ENCODE measurements around the gene PUDP. TPM values are rescaled to one million over a fixed set of nuclear protein-coding genes. Genes with fewer than 3 reads are reported as not detected.

Gene PUDP
- total RNA-seq, 1 donor from 2014 or later, result 14.7 TPM

- no peaks in the 10 kb centered on the region for H3K27me3 Mint-ChIP-seq (ENCODE audit: low read depth)
- H3K4me1 Mint-ChIP-seq (ENCODE audit: low read depth), result peaks cover 23% of the 10 kb centered on the region
- DNase-seq (ENCODE audit: low spot score), result no peak
- TF ChIP-seq, protein P1, sequence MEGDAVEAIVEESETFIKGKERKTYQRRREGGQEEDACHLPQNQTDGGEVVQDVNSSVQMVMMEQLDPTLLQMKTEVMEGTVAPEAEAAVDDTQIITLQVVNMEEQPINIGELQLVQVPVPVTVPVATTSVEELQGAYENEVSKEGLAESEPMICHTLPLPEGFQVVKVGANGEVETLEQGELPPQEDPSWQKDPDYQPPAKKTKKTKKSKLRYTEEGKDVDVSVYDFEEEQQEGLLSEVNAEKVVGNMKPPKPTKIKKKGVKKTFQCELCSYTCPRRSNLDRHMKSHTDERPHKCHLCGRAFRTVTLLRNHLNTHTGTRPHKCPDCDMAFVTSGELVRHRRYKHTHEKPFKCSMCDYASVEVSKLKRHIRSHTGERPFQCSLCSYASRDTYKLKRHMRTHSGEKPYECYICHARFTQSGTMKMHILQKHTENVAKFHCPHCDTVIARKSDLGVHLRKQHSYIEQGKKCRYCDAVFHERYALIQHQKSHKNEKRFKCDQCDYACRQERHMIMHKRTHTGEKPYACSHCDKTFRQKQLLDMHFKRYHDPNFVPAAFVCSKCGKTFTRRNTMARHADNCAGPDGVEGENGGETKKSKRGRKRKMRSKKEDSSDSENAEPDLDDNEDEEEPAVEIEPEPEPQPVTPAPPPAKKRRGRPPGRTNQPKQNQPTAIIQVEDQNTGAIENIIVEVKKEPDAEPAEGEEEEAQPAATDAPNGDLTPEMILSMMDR (IDR thresholded peaks at IDR 0.05), result no peak
- H3K36me3 Mint-ChIP-seq (ENCODE audit: low read depth), result peaks cover 2% of the 10 kb centered on the region
- H3K27ac Mint-ChIP-seq (ENCODE audit: unreplicated experiment), result no peak overlapping the region
- H3K4me3 Mint-ChIP-seq (ENCODE audit: unreplicated experiment), result no peak overlapping the region
- H3K9me3 Mint-ChIP-seq (ENCODE audit: low read depth), result no peaks in the 10 kb centered on the region
Observed at GRCh38 chrX:7109838-7110793, 37.8 kb downstream of the PUDP start.

DNA sequence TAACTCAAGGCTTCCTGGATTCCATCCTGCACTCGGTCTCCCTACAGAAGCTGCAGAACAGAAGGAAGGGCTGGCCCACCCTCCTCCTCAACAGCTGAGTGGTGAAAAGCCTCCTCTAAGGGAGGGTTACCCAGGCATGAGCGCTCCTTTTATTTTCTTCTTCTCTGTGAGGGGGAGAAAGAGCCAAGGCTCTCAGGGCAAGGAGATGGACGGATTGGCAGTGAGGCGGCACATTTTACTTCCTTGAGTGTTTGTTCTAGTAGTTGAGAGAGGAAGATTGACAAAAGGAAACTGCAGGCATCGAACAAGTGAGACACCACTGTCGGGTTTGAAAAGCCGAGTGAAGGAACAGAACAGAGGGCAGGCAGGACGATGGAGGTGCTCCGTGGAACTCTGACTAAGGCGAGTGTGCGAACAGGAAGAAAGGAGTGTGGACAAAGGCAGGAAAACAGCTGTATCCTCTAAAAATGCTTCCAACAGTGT lies 38.9 kb downstream of the PUDP start:
- TF ChIP-seq, protein P1 (IDR thresholded peaks at IDR 0.05), result no peak
- Mint-ChIP-seq H3K4me1 (ENCODE audit: low read depth) (peaks cover 23% of the 10 kb centered on the region), H3K27me3 (ENCODE audit: low read depth) (no peaks in the 10 kb centered on the region), H3K9me3 (ENCODE audit: low read depth) (no peaks in the 10 kb centered on the region), H3K4me3 (ENCODE audit: unreplicated experiment) (peak overlapping the region; percentile 51), H3K36me3 (ENCODE audit: low read depth) (peaks cover 6% of the 10 kb centered on the region), H3K27ac (ENCODE audit: unreplicated experiment) (peak overlapping the region; percentile 71)
- no peak for DNase-seq (ENCODE audit: low spot score)

GRCh38 chrX:7108030-7108429 lies 39.9 kb downstream of the PUDP start:
- Mint-ChIP-seq H3K4me3 (ENCODE audit: unreplicated experiment) (no peak overlapping the region), H3K9me3 (ENCODE audit: low read depth) (peaks cover 5% of the 10 kb centered on the region), H3K27ac (ENCODE audit: unreplicated experiment) (no peak overlapping the region), H3K27me3 (ENCODE audit: low read depth) (no peaks in the 10 kb centered on the region), H3K4me1 (ENCODE audit: low read depth) (peaks cover 23% of the 10 kb centered on the region), H3K36me3 (ENCODE audit: low read depth) (peaks cover 12% of the 10 kb centered on the region)
- TF ChIP-seq, protein P1 (IDR thresholded peaks at IDR 0.05), result no peak
- no peak for DNase-seq (ENCODE audit: low spot score)

- H3K36me3 Mint-ChIP-seq (ENCODE audit: low read depth), result peaks cover 17% of the 10 kb centered on the region
- H3K9me3 Mint-ChIP-seq (ENCODE audit: low read depth), result peaks cover 10% of the 10 kb centered on the region
- no peak for DNase-seq (ENCODE audit: low spot score)
- H3K4me3 Mint-ChIP-seq (ENCODE audit: unreplicated experiment), result no peak overlapping the region
- peaks cover 23% of the 10 kb centered on the region for H3K4me1 Mint-ChIP-seq (ENCODE audit: low read depth)
- H3K27me3 Mint-ChIP-seq (ENCODE audit: low read depth), result no peaks in the 10 kb centered on the region
- no peak overlapping the region for H3K27ac Mint-ChIP-seq (ENCODE audit: unreplicated experiment)
- TF ChIP-seq, protein P1 (IDR thresholded peaks at IDR 0.05), result no peak
Observed at GRCh38 chrX:7106649-7107048, 41.3 kb downstream of the PUDP start.

GRCh38 chrX:7102119-7102518 lies 45.8 kb downstream of the PUDP start:
- no peaks in the 10 kb centered on the region for H3K27me3 Mint-ChIP-seq (ENCODE audit: low read depth)
- H3K36me3 Mint-ChIP-seq (ENCODE audit: low read depth), result peaks cover 21% of the 10 kb centered on the region
- no peak overlapping the region for H3K4me3 Mint-ChIP-seq (ENCODE audit: unreplicated experiment)
- no peaks in the 10 kb centered on the region for H3K4me1 Mint-ChIP-seq (ENCODE audit: low read depth)
- TF ChIP-seq, protein P1 (IDR thresholded peaks at IDR 0.05), result no peak
- H3K27ac Mint-ChIP-seq (ENCODE audit: unreplicated experiment), result no peak overlapping the region
- no peak for DNase-seq (ENCODE audit: low spot score)
- peaks cover 10% of the 10 kb centered on the region for H3K9me3 Mint-ChIP-seq (ENCODE audit: low read depth)

Measured in chondrocyte (in vitro differentiated cells).